ENCODE results near the gene IFNAR1. TPM values are rescaled to one million over a fixed set of nuclear protein-coding genes. Genes with fewer than 3 reads are reported as not detected.

Gene IFNAR1
- total RNA-seq, 1 experiment from 2014 or later, result 30.0 TPM

GRCh38 chr21:33281096-33281652, 43.6 kb upstream of the IFNAR1 start:
- Mint-ChIP-seq H3K27me3 (ENCODE audit: insufficient read depth, unreplicated experiment) (no peaks in the 10 kb centered on the region), H3K9me3 (ENCODE audit: unreplicated experiment) (peaks cover 7% of the 10 kb centered on the region), H3K27ac (ENCODE audit: low read depth, unreplicated experiment) (no peak overlapping the region), H3K4me3 (ENCODE audit: unreplicated experiment) (no peak overlapping the region), H3K4me1 (ENCODE audit: insufficient read depth, unreplicated experiment) (peaks cover 7% of the 10 kb centered on the region), H3K36me3 (ENCODE audit: insufficient read depth, unreplicated experiment) (peaks cover 34% of the 10 kb centered on the region)
- ChIA-PET CTCF (interaction anchor here (0.6 kb wide), 1 partner anchor 409 kb away, joined by 3 read pairs; no protein-coding TSS in a partner anchor), POLR2A (no interaction called here)
- DNase-seq (ENCODE audit: unreplicated experiment), result no peak
- intact Hi-C loops (cut with micrococcal nuclease), result no loop called here
- no peak for TF ChIP-seq CTCF (IDR thresholded peaks at IDR 0.05; ENCODE audit: unreplicated experiment)
- BruUV-seq (replicated peaks), result no TSS peak

- POLR2A ChIA-PET, result interaction anchor here (1.2 to 1.6 kb wide), 5 partner anchors 11 to 42 kb away, joined by 3 to 5 read pairs (median 4); partner anchors contain the start of genes IFNAR1 and IL10RB
- TF ChIP-seq CTCF (IDR thresholded peaks at IDR 0.05; ENCODE audit: unreplicated experiment), result no peak
- no peak for DNase-seq (ENCODE audit: unreplicated experiment)
- Mint-ChIP-seq H3K4me1 (ENCODE audit: insufficient read depth, unreplicated experiment) (peaks cover 24% of the 10 kb centered on the region), H3K27ac (ENCODE audit: low read depth, unreplicated experiment) (peak overlapping the region; percentile 66), H3K27me3 (ENCODE audit: insufficient read depth, unreplicated experiment) (no peaks in the 10 kb centered on the region), H3K4me3 (ENCODE audit: unreplicated experiment) (no peak overlapping the region), H3K36me3 (ENCODE audit: insufficient read depth, unreplicated experiment) (peaks cover 41% of the 10 kb centered on the region), H3K9me3 (ENCODE audit: unreplicated experiment) (peaks cover 7% of the 10 kb centered on the region)
- BruUV-seq (replicated peaks), result no TSS peak
- intact Hi-C loops (cut with micrococcal nuclease), result no loop called here
- CTCF ChIA-PET, result no interaction called here
Measured at GRCh38 chr21:33283203-33283602, 41.6 kb upstream of the IFNAR1 start.

GRCh38 chr21:33286076-33286475, 38.7 kb upstream of the IFNAR1 start:
- peak overlapping the region; percentile 96 for H3K27ac Mint-ChIP-seq (ENCODE audit: low read depth, unreplicated experiment)
- intact Hi-C loops (cut with micrococcal nuclease), result loop anchor here (2.0 kb wide), 1 partner anchor 39 kb away; the partner anchor contains the start of gene IFNAR1
- H3K4me3 Mint-ChIP-seq (ENCODE audit: unreplicated experiment), result peak overlapping the region; percentile 58

More at GRCh38 chr21:33286076-33286475, 38.7 kb upstream of the IFNAR1 start:
- Mint-ChIP-seq H3K27me3 (ENCODE audit: insufficient read depth, unreplicated experiment) (no peaks in the 10 kb centered on the region), H3K36me3 (ENCODE audit: insufficient read depth, unreplicated experiment) (peaks cover 33% of the 10 kb centered on the region), H3K4me1 (ENCODE audit: insufficient read depth, unreplicated experiment) (peaks cover 30% of the 10 kb centered on the region), H3K9me3 (ENCODE audit: unreplicated experiment) (no peaks in the 10 kb centered on the region)
- CTCF ChIA-PET, result interaction anchor here (0.6 to 1.3 kb wide), 3 partner anchors 11 to 89 kb away, joined by 3 to 4 read pairs (median 3); no protein-coding TSS in a partner anchor
- no peak for TF ChIP-seq CTCF (IDR thresholded peaks at IDR 0.05; ENCODE audit: unreplicated experiment)
- DNase-seq (ENCODE audit: unreplicated experiment), result no peak
- no TSS peak for BruUV-seq (replicated peaks)
- POLR2A ChIA-PET, result interaction anchor here (0.7 to 3.2 kb wide), 9 partner anchors 14 to 123 kb away, joined by 3 to 23 read pairs (median 6); partner anchors contain the start of gene IFNAR1
